HepG2 (cell line): Measurements from ENCODE around the gene SF3A2. TPM values are rescaled to one million over a fixed set of nuclear protein-coding genes. Genes with fewer than 3 reads are reported as not detected.
A peak's percentile ranks its signal among the peaks of the same experiment; 100 is the strongest.

Experiments used
- BRF2 ChIP-seq: sonication (generic); formaldehyde crosslinking; IDR thresholded peaks from 2 replicates; pipeline ENCODE4 v1.8.1; 2022; ENCODE audit warnings: mild to moderate bottlenecking, missing genetic modification reagents
- DPF2 ChIP-seq: sonication (generic); formaldehyde crosslinking; IDR thresholded peaks from 2 replicates; pipeline ENCODE4 v1.4.0; 2020; ENCODE audit warnings: mild to moderate bottlenecking, low read depth, missing genetic modification reagents, borderline replicate concordance
- ETS1 ChIP-seq: sonication (generic); formaldehyde crosslinking; IDR thresholded peaks from 2 replicates; pipeline ENCODE4 v1.4.0; 2020; ENCODE audit warnings: missing genetic modification reagents
- HMGA1 ChIP-seq: sonication (generic); formaldehyde crosslinking; conservative IDR thresholded peaks from 2 replicates; pipeline ENCODE4 v1.4.0; 2020; ENCODE audit warnings: missing genetic modification reagents
- MEIS2 ChIP-seq: sonication (generic); formaldehyde crosslinking; IDR thresholded peaks from 2 replicates; pipeline ENCODE4 v1.9.0; 2021; ENCODE audit warnings: mild to moderate bottlenecking, missing genetic modification reagents
- NFE2L1 ChIP-seq: sonication (generic); formaldehyde crosslinking; IDR thresholded peaks from 2 replicates; pipeline ENCODE4 v1.4.0; 2020; ENCODE audit warnings: missing genetic modification reagents, mild to moderate bottlenecking, borderline replicate concordance
- RFXAP ChIP-seq: sonication (generic); formaldehyde crosslinking; IDR thresholded peaks from 2 replicates; pipeline ENCODE4 v1.4.0; 2020; ENCODE audit warnings: missing genetic modification reagents, borderline replicate concordance
- SIX1 ChIP-seq: sonication (generic); formaldehyde crosslinking; IDR thresholded peaks from 2 replicates; pipeline ENCODE4 v1.4.0; 2020; ENCODE audit warnings: missing genetic modification reagents, borderline replicate concordance
- TEAD2 ChIP-seq: sonication (generic); formaldehyde crosslinking; IDR thresholded peaks from 2 replicates; pipeline ENCODE4 v1.9.0; 2021; ENCODE audit warnings: missing genetic modification reagents
- THAP9 ChIP-seq: sonication (generic); formaldehyde crosslinking; IDR thresholded peaks from 2 replicates; pipeline ENCODE4; 2020; ENCODE audit warnings: missing genetic modification reagents, mild to moderate bottlenecking, borderline replicate concordance
- YEATS4 ChIP-seq: sonication (generic); formaldehyde crosslinking; IDR thresholded peaks from 2 replicates; pipeline ENCODE4 v1.4.0; 2020; ENCODE audit warnings: missing genetic modification reagents, borderline replicate concordance
- ZEB1 ChIP-seq: IDR thresholded peaks from 2 replicates; pipeline ENCODE4 v1.6.1; 2012; ENCODE audit warnings: mild to moderate bottlenecking, low read depth, inconsistent platforms; ENCODE audit not compliant: insufficient replicate concordance
- ZFP41 ChIP-seq: sonication (generic); formaldehyde crosslinking; IDR thresholded peaks from 2 replicates; pipeline ENCODE4 v1.4.0; 2020; ENCODE audit warnings: mild to moderate bottlenecking, missing genetic modification reagents, borderline replicate concordance
- ZNF205 ChIP-seq: IDR thresholded peaks from 2 replicates; pipeline ENCODE4 v1.6.1; 2018; ENCODE audit warnings: missing biosample characterization, missing genetic modification reagents
- ZNF335 ChIP-seq: sonication (generic); formaldehyde crosslinking; IDR thresholded peaks from 2 replicates; pipeline ENCODE4 v1.4.0; 2020; ENCODE audit warnings: missing genetic modification reagents
- ZNF337 ChIP-seq: sonication (generic); formaldehyde crosslinking; IDR thresholded peaks from 2 replicates; pipeline ENCODE4 v1.5.1; 2020; ENCODE audit warnings: missing genetic modification reagents, low read depth, mild to moderate bottlenecking, borderline replicate concordance
- ZNF512 ChIP-seq: sonication (generic); formaldehyde crosslinking; IDR thresholded peaks from 2 replicates; pipeline ENCODE4 v1.4.0; 2020; ENCODE audit warnings: mild to moderate bottlenecking, missing genetic modification reagents
- polyA plus RNA-seq, 8 experiments: library from polyadenylated mRNA; depleted of rRNA in 3 of 8; stranded (reverse) in 7 of 8; unstranded in 1 of 8; fragments of >200 nt; fragmentation: Illumina TruSeq in 4 of 8; extraction: Trizol in 4 of 8; gene quantifications; 2 replicates each; pipeline versions ENCODE4 v1.2.1 to v1.2.3, GENCODE V29; 2011 to 2016; ENCODE audit warnings: low read depth in 4 of 8, missing spikeins in 1 of 8, mixed read lengths in 1 of 8; ENCODE audit not compliant: insufficient read depth in 1 of 8
- total RNA-seq, 5 experiments: library from RNA; depleted of rRNA; stranded (reverse); fragments of >200 nt; fragmentation: Illumina TruSeq; extraction: Trizol; gene quantifications; 2 replicates each; pipeline ENCODE4 v1.2.3, GENCODE V29; 2016; ENCODE audit warnings: low read depth in 1 of 5
- TF ChIP-seq, protein P1 (sequence below): sonication (generic); formaldehyde crosslinking; IDR thresholded peaks from 2 replicates; pipeline ENCODE4 v1.8.1; 2023; ENCODE audit warnings: missing genetic modification reagents, inconsistent platforms, borderline replicate concordance
- TF ChIP-seq, protein P2 (sequence below): sonication (generic); formaldehyde crosslinking; IDR thresholded peaks from 2 replicates; pipeline ENCODE4 v1.5.0; 2020; ENCODE audit warnings: missing genetic modification reagents, mild to moderate bottlenecking, borderline replicate concordance

The SF3A2 gene
- total and polyA plus RNA-seq, 2 of the 13 experiments (the other 11 are each of a cell fraction or from before 2014, with no cell fraction given), result 8.6 to 8.8 TPM

DNA sequence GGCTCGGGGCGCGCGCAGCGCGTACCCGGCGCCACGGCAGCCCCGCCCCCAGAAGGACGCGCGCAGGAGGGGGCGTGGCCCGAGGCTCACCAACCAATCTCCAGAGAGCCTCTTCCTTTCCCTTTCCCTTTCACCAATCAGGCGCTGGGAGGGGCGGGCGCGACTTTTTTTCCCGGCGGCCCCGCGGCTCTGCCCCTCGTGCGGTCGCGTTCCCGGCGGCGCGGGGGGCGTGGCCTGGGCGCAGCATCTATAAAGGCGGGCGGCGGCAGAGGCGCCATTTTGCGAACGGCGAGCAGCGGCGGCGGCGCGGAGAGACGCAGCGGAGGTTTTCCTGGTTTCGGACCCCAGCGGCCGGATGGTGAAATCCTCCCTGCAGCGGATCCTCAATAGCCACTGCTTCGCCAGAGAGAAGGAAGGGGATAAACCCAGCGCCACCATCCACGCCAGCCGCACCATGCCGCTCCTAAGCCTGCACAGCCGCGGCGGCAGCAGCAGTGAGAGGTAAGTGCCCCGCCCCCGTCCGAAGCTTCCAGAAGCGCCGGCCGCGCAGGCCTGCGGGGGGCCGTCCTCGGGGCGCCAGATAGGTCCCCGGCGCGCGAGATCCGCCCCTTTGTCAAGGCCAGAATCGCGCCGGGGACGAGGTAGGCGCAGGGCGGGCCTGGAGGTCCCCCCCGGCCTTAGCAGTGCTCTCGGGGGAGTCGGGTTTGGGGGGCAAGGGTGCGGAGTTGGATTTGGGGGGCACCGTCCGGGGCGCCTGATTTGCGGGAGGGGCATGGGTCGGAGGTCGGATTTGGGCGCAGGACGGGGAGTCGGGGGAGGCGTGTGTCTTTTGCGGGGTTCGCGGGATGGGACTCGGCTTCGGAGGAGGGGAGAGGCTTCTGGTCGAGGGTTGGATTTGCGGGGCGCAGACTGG lies 32.9 kb downstream of the SF3A2 start (continued):
- TF ChIP-seq ZNF205 (CRISPR knock-in tag) (0 out of 2 replicates have a peak, but pooled peaks have one; percentile 43), ZNF512 (CRISPR knock-in tag) (no peak), BRF2 (no peak), SIX1 (CRISPR knock-in tag) (peak; percentile 42; the same call in 1 of the 2 replicates), ETS1 (peak; percentile 46; the same call in 1 of the 2 replicates), THAP9 (peak; percentile 64; the same call in 1 of the 2 replicates), ZNF337 (CRISPR knock-in tag) (no peak), MEIS2 (CRISPR knock-in tag) (peak; percentile 81), ZNF335 (CRISPR knock-in tag) (0 out of 2 replicates have a peak, but pooled peaks have one; percentile 58), TEAD2 (CRISPR knock-in tag) (no peak), DPF2 (CRISPR knock-in tag) (no peak), RFXAP (CRISPR knock-in tag) (no peak; the same call in 1 of the 2 replicates), ZEB1 (peak; percentile 51), HMGA1 (CRISPR knock-in tag) (no peak), YEATS4 (CRISPR knock-in tag) (peak; percentile 82; the same call in 1 of the 2 replicates), ZFP41 (CRISPR knock-in tag) (no peak), NFE2L1 (no peak)
- TF ChIP-seq, protein P1, sequence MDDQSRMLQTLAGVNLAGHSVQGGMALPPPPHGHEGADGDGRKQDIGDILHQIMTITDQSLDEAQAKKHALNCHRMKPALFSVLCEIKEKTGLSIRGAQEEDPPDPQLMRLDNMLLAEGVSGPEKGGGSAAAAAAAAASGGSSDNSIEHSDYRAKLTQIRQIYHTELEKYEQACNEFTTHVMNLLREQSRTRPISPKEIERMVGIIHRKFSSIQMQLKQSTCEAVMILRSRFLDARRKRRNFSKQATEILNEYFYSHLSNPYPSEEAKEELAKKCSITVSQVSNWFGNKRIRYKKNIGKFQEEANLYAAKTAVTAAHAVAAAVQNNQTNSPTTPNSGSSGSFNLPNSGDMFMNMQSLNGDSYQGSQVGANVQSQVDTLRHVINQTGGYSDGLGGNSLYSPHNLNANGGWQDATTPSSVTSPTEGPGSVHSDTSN, result no peak
- TF ChIP-seq, protein P2, sequence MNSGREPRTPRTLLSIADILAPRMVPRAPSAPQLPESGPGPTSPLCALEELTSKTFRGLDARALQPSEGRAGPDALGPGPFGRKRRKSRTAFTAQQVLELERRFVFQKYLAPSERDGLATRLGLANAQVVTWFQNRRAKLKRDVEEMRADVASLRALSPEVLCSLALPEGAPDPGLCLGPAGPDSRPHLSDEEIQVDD (CRISPR knock-in tag), result no peak; the same call in 1 of the 2 replicates
